HepG2 (cell line): ENCODE measurements around the gene RABGGTA. TPM values are rescaled to one million over a fixed set of nuclear protein-coding genes. Genes with fewer than 3 reads are reported as not detected.

ENCODE experiments used
- HNF4G ChIP-seq, 2 experiments: sonication (generic) in 1 of 2; formaldehyde crosslinking in 1 of 2; IDR thresholded peaks; 2 replicates each; pipeline versions ENCODE4 v1.4.0 to v1.6.1; 2011 to 2020; ENCODE audit warnings: borderline replicate concordance in 2 of 2, low read depth in 2 of 2, mild to moderate bottlenecking in 2 of 2, low read length in 1 of 2, missing genetic modification reagents in 1 of 2, moderate library complexity in 1 of 2
- NRL ChIP-seq: sonication (generic); formaldehyde crosslinking; IDR thresholded peaks from 2 replicates; pipeline ENCODE4 v1.5.0; 2020; ENCODE audit warnings: missing genetic modification reagents, mild to moderate bottlenecking, moderate library complexity, borderline replicate concordance
- RBM39 ChIP-seq: fragments of 200-400 bp; formaldehyde crosslinking; IDR thresholded peaks from one replicate; pipeline ENCODE4 v1.6.1; 2018; ENCODE audit warnings: antibody characterized with exemption, mild to moderate bottlenecking, low read depth, low read length; ENCODE audit not compliant: poor library complexity, severe bottlenecking
- ZMAT3 ChIP-seq: sonication (generic); formaldehyde crosslinking; conservative IDR thresholded peaks from 2 replicates; pipeline ENCODE4 v1.7.0; 2021; ENCODE audit warnings: missing genetic modification reagents
- ZNF567 ChIP-seq: sonication (generic); formaldehyde crosslinking; IDR thresholded peaks from 2 replicates; pipeline ENCODE4 v1.8.1; 2023; ENCODE audit warnings: mild to moderate bottlenecking, missing genetic modification reagents, borderline replicate concordance
- ZNF781 ChIP-seq: sonication (generic); formaldehyde crosslinking; IDR thresholded peaks from 2 replicates; pipeline ENCODE4 v1.5.1; 2020; ENCODE audit warnings: borderline replicate concordance, mild to moderate bottlenecking, missing genetic modification reagents; ENCODE audit errors: not compliant biosample characterization
- polyA plus RNA-seq, 8 experiments: library from polyadenylated mRNA; depleted of rRNA in 3 of 8; stranded (reverse) in 7 of 8; unstranded in 1 of 8; fragments of >200 nt; fragmentation: Illumina TruSeq in 4 of 8; extraction: Trizol in 4 of 8; gene quantifications; 2 replicates each; pipeline versions ENCODE4 v1.2.1 to v1.2.3, GENCODE V29; 2011 to 2016; ENCODE audit warnings: low read depth in 4 of 8, missing spikeins in 1 of 8, mixed read lengths in 1 of 8; ENCODE audit not compliant: insufficient read depth in 1 of 8
- total RNA-seq, 5 experiments: library from RNA; depleted of rRNA; stranded (reverse); fragments of >200 nt; fragmentation: Illumina TruSeq; extraction: Trizol; gene quantifications; 2 replicates each; pipeline ENCODE4 v1.2.3, GENCODE V29; 2016; ENCODE audit warnings: low read depth in 1 of 5
- TF ChIP-seq, protein P1 (sequence below): sonication (generic); formaldehyde crosslinking; IDR thresholded peaks from 2 replicates; pipeline ENCODE4 v1.5.1; 2020; ENCODE audit warnings: mild to moderate bottlenecking, missing genetic modification reagents
- TF ChIP-seq, protein P2 (sequence below): IDR thresholded peaks from 2 replicates; pipeline ENCODE4 v1.6.1; 2016; ENCODE audit warnings: missing compliant biosample characterization, missing genetic modification reagents, borderline replicate concordance
- TF ChIP-seq, protein P3 (sequence below): IDR thresholded peaks from 2 replicates; pipeline ENCODE4 v1.6.1; 2018; ENCODE audit warnings: missing genetic modification reagents
- TF ChIP-seq, protein P4 (sequence below): sonication (generic); formaldehyde crosslinking; IDR thresholded peaks from 2 replicates; pipeline ENCODE4 v1.8.0; 2022; ENCODE audit warnings: missing genetic modification reagents, mild to moderate bottlenecking, moderate library complexity, borderline replicate concordance
- TF ChIP-seq, protein P5 (sequence below): sonication (generic); formaldehyde crosslinking; conservative IDR thresholded peaks from 2 replicates; pipeline ENCODE4 v1.8.0; 2022; ENCODE audit warnings: missing genetic modification reagents
- TF ChIP-seq, protein P6 (sequence below): sonication (generic); formaldehyde crosslinking; IDR thresholded peaks from 2 replicates; pipeline ENCODE4 v1.5.0; 2020; ENCODE audit warnings: missing genetic modification reagents, mild to moderate bottlenecking, borderline replicate concordance
- TF ChIP-seq, protein P7 (sequence below): IDR thresholded peaks from 2 replicates; pipeline ENCODE4 v1.6.1; 2016; ENCODE audit warnings: mild to moderate bottlenecking, missing biosample characterization, missing genetic modification reagents

Gene RABGGTA
- total and polyA plus RNA-seq, 2 of the 13 experiments (the other 11 are each of a cell fraction or from before 2014, with no cell fraction given): 57.9 to 90.8 TPM

DNA sequence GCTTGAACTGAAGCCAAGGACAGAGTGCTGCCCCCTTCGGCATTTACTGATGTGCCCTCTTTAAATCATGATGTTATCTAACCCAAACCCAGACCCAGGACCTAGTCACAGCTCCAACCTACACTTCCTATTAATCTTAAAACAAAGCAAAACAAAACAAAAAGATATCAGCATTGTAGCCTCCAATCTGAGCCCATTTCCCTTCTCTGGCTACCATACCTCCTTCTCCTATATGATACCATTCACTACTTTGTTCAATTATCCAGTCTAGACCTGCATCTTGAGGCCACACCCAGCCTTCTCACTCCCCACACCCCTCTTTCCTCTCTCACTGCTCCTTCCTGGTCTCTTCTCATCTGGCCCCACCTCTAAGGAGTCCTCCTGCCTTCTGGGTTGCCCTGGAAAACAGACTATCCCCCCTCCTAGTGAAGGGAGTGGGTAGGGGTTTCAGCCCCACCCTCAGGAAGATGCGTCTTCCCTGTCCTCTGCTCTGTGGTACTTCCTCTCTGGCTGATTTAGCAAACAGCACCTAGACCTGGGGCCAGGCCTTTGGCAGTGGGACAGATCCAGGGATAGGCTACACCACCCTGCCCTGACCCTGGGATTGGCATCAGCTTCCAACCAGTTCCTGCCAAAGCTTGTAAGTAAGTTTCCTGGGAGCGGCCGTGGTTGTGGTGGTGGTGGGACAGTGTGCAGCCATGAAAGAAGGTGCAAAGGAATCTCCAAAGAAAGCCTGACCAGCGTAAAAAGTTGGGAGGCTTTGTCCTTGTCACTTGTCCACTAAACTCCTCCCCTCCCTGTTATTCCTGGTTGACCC lies 43.2 kb upstream of the RABGGTA start (continued):
- TF ChIP-seq, protein P1, sequence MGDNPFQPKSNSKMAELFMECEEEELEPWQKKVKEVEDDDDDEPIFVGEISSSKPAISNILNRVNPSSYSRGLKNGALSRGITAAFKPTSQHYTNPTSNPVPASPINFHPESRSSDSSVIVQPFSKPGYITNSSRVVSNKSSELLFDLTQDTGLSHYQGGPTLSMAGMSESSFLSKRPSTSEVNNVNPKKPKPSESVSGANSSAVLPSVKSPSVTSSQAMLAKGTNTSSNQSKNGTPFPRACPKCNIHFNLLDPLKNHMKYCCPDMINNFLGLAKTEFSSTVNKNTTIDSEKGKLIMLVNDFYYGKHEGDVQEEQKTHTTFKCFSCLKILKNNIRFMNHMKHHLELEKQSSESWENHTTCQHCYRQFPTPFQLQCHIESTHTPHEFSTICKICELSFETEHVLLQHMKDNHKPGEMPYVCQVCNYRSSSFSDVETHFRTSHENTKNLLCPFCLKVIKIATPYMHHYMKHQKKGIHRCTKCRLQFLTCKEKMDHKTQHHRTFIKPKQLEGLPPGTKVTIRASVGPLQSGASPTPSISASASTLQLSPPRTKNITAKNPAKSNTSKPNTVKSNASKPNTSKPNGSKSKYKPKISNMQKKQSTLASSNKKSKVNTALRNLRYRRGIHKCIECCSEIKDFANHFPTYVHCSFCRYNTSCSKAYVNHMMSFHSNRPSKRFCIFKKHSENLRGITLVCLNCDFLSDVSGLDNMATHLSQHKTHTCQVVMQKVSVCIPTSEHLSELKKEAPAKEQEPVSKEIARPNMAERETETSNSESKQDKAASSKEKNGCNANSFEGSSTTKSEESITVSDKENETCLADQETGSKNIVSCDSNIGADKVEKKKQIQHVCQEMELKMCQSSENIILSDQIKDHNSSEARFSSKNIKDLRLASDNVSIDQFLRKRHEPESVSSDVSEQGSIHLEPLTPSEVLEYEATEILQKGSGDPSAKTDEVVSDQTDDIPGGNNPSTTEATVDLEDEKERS (CRISPR knock-in tag): no peak
- TF ChIP-seq NRL (CRISPR knock-in tag) (peak; percentile 75), ZNF781 (CRISPR knock-in tag) (peak; percentile 42), ZNF567 (no peak), HNF4G (IDR thresholded peaks at IDR 0.05; ENCODE audit: borderline replicate concordance, low read depth, low read length) (no peak), HNF4G (CRISPR knock-in tag; IDR thresholded peaks at IDR 0.05; ENCODE audit: borderline replicate concordance, low read depth) (0 out of 2 replicates have a peak, but pooled peaks have one; percentile 23), RBM39 (no peak), ZMAT3 (CRISPR knock-in tag) (no peak)
- TF ChIP-seq, protein P2, sequence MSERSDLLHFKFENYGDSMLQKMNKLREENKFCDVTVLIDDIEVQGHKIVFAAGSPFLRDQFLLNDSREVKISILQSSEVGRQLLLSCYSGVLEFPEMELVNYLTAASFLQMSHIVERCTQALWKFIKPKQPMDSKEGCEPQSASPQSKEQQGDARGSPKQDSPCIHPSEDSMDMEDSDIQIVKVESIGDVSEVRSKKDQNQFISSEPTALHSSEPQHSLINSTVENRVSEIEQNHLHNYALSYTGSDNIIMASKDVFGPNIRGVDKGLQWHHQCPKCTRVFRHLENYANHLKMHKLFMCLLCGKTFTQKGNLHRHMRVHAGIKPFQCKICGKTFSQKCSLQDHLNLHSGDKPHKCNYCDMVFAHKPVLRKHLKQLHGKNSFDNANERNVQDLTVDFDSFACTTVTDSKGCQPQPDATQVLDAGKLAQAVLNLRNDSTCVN (CRISPR knock-in tag): no peak
- TF ChIP-seq, protein P3, sequence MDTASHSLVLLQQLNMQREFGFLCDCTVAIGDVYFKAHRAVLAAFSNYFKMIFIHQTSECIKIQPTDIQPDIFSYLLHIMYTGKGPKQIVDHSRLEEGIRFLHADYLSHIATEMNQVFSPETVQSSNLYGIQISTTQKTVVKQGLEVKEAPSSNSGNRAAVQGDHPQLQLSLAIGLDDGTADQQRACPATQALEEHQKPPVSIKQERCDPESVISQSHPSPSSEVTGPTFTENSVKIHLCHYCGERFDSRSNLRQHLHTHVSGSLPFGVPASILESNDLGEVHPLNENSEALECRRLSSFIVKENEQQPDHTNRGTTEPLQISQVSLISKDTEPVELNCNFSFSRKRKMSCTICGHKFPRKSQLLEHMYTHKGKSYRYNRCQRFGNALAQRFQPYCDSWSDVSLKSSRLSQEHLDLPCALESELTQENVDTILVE: no peak
- TF ChIP-seq, protein P4, sequence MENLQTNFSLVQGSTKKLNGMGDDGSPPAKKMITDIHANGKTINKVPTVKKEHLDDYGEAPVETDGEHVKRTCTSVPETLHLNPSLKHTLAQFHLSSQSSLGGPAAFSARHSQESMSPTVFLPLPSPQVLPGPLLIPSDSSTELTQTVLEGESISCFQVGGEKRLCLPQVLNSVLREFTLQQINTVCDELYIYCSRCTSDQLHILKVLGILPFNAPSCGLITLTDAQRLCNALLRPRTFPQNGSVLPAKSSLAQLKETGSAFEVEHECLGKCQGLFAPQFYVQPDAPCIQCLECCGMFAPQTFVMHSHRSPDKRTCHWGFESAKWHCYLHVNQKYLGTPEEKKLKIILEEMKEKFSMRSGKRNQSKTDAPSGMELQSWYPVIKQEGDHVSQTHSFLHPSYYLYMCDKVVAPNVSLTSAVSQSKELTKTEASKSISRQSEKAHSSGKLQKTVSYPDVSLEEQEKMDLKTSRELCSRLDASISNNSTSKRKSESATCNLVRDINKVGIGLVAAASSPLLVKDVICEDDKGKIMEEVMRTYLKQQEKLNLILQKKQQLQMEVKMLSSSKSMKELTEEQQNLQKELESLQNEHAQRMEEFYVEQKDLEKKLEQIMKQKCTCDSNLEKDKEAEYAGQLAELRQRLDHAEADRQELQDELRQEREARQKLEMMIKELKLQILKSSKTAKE (CRISPR knock-in tag): no peak
- TF ChIP-seq, protein P5, sequence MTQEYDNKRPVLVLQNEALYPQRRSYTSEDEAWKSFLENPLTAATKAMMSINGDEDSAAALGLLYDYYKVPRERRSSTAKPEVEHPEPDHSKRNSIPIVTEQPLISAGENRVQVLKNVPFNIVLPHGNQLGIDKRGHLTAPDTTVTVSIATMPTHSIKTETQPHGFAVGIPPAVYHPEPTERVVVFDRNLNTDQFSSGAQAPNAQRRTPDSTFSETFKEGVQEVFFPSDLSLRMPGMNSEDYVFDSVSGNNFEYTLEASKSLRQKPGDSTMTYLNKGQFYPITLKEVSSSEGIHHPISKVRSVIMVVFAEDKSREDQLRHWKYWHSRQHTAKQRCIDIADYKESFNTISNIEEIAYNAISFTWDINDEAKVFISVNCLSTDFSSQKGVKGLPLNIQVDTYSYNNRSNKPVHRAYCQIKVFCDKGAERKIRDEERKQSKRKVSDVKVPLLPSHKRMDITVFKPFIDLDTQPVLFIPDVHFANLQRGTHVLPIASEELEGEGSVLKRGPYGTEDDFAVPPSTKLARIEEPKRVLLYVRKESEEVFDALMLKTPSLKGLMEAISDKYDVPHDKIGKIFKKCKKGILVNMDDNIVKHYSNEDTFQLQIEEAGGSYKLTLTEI (CRISPR knock-in tag): no peak
- TF ChIP-seq, protein P6, sequence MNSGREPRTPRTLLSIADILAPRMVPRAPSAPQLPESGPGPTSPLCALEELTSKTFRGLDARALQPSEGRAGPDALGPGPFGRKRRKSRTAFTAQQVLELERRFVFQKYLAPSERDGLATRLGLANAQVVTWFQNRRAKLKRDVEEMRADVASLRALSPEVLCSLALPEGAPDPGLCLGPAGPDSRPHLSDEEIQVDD (CRISPR knock-in tag): 0 out of 2 replicates have a peak, but pooled peaks have one; percentile 43
- TF ChIP-seq, protein P7, sequence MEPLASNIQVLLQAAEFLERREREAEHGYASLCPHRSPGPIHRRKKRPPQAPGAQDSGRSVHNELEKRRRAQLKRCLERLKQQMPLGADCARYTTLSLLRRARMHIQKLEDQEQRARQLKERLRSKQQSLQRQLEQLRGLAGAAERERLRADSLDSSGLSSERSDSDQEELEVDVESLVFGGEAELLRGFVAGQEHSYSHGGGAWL (CRISPR knock-in tag): no peak
